Endothelial cell of umbilical vein (primary cell): ENCODE measurements around the gene CNOT6.

ENCODE experiments used
- CTCF ChIP-seq, 2 donors: IDR thresholded peaks; 1 replicate in 1 of 2; 2 replicates in 1 of 2; pipeline ENCODE4 v1.5.1; 2011; ENCODE audit warnings: low read length in 2 of 2, mild to moderate bottlenecking in 2 of 2, moderate library complexity in 2 of 2, control low read depth in 1 of 2, inconsistent platforms in 1 of 2, low read depth in 1 of 2; ENCODE audit not compliant: insufficient read depth in 1 of 2; ENCODE audit errors: extremely low read depth in 1 of 2
- EZH2 ChIP-seq: IDR thresholded peaks from 2 replicates; pipeline ENCODE4 v1.6.1; 2012; ENCODE audit warnings: borderline replicate concordance, low read depth, mild to moderate bottlenecking, moderate library complexity, low read length, inconsistent platforms; ENCODE audit not compliant: severe bottlenecking
- MYC ChIP-seq: IDR thresholded peaks from one replicate; pipeline ENCODE4 v1.6.1; 2011; ENCODE audit warnings: mild to moderate bottlenecking, low read depth, low read length
- POLR2A ChIP-seq: IDR thresholded peaks from 2 replicates; pipeline ENCODE4 v1.6.1; 2012; ENCODE audit warnings: low read depth, mild to moderate bottlenecking, control low read depth, low read length

- no peak for TF ChIP-seq CTCF (IDR thresholded peaks at IDR 0.05; ENCODE audit: extremely low read depth in 1 of 2, insufficient read depth in 1 of 2, low read depth in 1 of 2, low read length in 2 of 2)
- no peak for TF ChIP-seq EZH2
- TF ChIP-seq POLR2A, result no peak
- no peak for TF ChIP-seq MYC
Observed at GRCh38 chr5:180596115-180596667, 102.0 kb downstream of the CNOT6 start.
